Stimulated activated CD8-positive, alpha-beta memory T cell treated with anti-CD3 and anti-CD28 coated beads, Interleukin-12 subunit alpha, Interleukin-12 subunit beta, amount 100 ng/mL, for 24 hours (primary cell): Measurements from ENCODE around the gene ARHGAP26.

Experiments used
- DNase-seq: peaks from one replicate; pipeline ENCODE4 v3.0.0-alpha.2; 2020; ENCODE audit errors: extremely low read depth

ARHGAP26 gene

DNA sequence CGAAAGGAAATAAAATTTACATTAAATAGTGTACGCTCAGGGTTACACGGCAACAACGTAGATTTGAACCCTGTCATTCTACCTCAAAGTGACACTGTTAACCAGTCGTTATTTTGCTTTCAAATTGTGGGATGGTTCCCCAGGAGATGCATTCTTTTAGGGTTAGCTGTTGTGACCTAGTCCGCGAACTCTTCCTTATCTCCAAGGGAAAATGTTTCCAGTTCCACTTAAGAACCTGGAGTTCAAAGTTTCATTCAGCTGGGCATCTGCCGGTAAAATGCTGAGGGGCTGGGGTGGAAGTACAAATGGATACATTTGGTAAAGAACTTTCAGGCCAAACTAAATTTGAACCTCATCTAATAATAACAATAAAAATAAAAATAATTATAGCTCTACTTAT is 368.7 kb downstream of the ARHGAP26 start:
- DNase-seq = no peak

DNA sequence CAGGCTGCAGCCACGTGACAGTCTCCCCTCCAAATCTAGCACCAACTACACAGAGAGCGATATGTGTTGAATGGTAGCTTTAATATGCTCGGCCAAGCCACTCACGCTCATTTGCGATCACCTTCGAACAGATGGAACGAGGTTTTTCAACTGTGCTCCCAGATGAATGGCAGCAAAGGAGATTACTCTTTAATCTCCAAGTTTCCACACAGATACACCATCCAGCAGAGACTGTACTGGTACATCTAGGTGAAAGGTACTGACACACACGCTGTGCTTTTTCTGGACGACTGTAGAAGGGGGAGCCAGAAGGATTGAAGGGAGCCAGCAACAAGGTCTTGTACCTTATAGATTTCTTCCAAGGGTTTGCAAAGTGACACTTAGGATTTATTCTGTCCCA is 369.4 kb downstream of the ARHGAP26 start:
- DNase-seq = no peak

DNA sequence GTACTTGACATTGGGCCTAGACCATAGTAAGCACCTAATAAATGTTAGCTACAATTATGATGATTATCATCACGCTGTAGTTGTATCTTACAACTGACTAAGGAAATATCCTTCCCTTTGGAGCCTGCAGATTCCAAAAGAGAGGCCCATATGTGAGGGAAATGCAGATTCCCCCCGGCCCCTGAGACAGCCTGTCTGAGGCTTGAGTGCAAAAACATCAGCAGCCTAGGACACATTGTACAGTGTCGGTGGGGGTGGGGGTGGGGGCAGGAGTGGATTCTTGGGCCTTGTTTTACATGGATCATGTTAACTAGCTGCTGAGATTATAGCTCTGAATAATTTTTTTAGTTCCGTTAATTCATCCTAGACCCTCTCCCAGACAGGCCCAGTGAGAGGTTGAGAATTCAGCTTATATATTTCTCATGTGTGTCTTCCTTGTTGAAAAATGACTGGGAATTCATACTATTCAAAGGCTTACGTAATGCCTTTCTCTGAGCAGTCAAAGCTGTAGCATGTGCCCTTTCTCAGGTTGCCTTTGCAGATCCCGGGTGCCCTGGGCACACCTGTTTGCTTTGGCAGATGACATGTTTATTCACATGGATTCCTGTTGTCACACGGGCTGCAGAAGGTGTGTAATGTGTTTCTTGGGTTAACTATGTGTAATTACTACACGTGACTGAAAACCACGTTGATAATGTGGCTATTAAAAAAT is 370.5 kb downstream of the ARHGAP26 start:
- no peak for DNase-seq

DNA sequence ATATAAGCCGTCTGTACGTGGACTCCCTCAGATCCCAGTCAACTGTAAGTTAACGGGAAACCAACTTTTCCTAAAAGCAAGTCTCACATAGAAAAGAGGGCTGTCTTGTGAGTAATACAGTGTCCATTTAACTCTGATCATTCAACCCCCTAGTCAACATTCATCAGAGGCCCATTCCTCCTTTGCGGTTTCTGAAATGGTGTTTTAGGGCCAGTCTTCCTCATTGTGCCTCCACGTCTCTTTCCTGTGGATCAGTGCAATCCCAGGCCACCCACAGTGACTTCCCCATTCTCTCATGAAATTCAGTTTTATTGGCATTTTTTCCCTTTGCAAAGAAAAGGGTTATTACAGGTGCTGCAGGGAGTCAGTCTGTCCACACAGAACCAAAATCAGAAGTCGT is 371.5 kb downstream of the ARHGAP26 start:
- no peak for DNase-seq

DNA sequence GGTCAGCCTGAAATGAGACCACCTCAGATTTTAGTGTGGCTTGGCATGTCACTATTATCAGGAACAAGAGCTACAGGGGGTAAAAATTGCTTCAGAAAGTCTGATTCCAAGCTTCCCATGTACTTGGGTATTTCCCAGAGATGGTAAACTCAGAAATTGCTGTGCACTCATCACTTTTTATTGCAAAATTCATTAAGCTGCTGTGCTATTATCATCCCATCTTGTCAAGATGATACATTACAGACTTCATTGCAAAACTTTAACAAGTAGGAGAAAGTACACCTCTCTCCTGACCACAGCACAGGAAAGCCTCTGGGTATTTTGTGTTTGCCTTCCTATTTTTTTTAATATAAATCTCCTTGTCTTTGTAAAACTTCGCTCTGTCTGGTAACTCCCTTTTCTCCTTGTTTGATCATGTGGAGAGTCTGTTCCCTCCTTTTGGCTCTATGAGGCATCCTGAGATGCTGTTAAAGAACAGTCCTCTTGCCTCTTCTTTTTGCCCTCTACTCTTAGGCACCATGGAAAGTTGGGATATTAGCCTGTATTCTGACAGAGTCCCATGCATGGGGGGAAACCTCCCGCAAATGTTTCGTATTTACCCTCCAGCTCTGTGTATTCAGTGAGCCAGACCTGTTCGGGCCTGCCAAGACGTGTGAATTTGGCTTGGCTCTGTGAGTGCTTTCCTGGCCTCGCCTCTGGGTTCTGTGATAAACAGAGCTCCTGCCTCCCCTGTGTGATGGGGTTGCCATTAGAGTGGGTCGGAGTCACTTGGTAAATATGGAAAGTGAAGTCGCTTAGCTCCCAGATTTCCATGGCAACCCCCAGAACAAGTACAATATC is 372.6 kb downstream of the ARHGAP26 start:
- no peak for DNase-seq

DNA sequence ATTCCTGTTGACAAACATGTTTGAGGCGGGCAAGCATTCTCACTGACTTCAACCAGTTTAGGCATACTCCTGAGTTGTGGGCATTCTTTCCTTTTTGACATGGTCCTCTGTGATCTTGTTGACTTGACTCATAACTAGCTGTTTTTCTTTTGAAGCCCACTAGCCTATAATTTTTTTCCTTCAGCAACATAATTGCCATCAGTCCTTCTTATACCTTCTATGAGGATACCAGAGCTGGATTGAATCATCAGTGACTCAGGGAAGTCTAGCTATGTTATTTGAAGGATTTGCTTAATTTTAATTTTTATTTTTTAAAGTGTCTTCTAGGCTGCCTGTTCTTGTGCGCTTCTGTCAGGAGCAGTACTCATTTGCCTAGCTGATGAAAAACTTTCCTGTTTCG is 373.8 kb downstream of the ARHGAP26 start:
- DNase-seq = no peak

DNA sequence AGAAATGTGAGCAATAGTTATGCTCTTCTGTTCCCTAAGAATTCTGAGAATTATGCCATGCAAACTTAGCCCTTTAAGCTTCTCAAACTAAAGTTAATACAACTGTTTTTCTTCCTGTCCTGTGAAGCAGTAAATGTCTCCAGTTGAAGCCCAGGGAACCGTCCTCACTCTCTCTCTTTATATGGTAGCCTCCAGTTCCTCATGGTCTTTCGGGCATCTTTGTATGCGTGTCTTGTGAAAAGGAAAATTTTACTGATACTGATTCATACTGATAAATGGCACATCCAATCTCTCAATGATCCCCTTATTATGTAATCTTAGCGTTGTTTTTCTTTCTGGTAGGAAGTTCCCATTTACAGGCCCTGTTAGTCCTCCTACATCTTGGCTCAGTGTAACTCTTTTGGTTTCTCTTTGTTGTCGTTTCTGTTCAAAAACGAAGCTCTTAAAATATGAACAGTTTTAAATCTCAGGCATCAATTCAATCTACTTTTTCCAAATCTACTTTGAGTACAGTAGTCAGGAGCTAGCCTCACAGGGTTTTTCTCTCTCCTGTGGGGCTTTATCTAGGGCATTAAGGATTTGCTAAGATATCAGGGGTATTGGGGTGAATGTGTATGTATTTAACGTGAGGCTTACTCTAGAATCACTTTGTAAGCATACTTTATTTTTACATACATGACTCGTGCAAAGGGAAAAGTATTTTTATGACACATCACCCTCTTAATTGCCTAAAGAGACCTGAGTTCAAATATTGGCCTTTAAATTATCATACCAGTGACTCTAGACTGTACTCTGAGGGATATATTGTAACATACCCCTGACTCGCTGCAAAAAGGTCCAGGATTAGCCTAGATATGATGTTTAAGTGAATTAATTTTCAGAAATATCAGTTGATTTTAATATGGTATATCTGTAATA is 375.3 kb downstream of the ARHGAP26 start:
- DNase-seq = no peak

DNA sequence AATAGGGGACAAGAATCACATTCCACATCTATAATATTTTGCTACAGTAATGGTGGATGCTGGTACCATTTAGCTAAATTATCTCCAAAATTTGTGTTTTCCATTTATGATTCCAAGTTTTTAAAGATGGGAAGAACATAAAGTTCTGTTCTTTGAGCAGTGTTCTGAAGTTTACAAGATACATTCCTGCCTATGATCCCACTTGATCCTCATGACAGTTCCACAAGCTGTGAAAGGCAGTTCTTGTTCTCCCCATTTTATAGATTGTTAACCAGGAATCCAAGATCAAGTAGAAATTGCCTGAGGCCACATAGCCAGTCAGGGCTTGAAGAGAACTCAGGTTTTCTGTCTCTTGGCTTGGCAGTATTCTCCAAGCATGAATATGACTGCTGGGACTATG is 376.0 kb downstream of the ARHGAP26 start:
- no peak for DNase-seq

DNA sequence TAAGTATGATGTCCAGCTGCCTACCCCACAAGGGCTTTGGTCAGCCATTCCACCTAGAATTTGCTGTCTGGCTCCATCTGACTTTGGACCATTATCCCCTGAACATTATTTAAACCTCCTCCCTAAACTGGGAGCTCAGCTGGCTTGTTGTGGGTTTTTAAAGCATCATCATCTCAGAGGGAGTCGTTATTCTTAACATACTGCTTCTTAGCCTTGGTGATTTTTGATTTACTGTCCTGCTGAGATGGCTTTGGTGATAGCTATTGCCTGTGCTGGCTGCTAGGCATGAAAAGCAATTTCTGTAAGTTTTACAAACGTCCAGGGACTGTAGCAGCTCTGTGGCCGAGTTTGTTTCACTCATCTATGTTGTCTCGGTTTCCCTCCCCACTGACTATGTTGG is 377.2 kb downstream of the ARHGAP26 start:
- DNase-seq = no peak

DNA sequence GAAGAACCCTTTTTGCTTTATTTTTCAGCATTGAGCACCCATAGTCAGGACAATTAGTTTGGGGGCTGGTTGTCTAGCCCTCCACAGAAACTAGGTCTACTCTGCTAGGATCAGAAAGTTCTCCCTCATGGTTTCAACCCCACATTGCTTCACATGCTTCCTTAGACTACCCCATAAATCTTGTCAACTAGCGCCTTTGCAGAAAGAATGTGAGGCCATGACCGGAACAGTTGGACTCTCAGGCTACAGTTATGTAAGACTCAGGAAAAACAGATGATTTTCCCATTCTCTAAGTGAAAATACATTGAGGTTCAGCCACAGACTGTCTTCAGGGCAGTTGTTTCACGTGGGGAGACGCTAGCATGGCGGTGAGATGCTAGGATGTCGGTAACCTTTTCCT is 377.7 kb downstream of the ARHGAP26 start:
- no peak for DNase-seq

DNA sequence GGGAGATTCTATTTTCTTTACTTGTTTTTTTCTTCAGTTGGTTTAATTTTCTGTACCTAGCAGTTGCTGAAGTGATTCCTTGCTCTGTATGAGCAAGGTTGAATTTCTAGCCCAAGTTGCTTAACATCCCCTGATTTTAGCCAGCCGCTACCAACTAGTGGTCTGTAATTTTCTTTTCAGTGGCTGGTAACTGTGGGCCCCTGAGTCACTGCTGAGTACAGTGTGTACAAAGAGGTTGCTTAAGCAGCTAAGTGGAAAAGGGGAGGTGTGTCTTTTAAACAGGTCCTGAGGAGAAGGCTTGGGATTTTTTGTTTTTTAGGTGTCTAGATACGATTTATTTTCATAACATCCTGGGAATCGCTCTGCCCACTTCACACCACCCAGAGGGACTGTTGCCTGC is 378.6 kb downstream of the ARHGAP26 start:
- DNase-seq = no peak

DNA sequence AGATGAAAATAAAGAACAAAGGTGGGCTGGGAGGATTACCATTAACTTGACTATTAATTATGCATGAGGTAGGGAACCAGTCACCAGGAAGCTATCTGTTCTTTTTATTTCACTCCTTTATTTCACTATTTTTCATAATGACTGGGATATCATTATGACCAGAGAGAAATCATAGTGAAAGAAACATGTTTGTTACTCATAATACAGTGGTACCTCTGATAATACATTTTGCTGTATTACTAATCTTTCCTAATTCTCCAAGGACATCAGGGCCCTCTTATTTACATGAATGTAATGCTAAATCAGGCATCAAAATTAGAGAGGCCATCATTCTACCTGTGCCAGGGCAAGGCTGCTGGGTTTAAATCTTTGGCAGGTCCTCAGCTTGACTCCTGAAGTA is 379.6 kb downstream of the ARHGAP26 start:
- no peak for DNase-seq

DNA sequence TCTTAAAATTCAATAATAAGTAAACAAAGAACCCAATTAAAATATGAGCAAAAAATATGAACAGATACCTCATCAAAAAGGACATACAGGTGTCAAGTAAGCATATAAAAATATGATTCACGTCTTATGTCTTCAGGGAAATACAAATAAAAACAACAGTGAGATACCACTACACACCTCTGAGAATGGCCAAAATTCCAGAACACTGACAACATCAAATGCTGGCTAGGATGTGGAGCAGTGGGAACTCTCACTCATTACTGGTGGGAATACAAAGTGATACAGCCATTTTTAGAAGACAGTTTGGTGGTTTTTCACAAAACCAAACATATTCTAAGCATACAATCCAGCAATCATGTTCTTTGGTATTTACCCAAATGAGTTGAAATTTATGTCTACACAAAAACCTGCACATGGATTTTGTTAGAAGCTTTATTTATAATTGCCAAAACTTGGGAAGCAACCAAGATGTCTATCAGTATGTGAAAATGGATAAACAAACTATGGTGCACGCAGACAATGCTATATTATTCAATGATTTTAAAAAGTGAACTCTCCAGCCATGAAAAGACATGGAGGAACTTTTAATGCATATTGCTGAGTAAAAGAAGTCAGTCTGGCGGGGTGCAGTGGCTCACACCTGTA is 381.0 kb downstream of the ARHGAP26 start:
- no peak for DNase-seq

DNA sequence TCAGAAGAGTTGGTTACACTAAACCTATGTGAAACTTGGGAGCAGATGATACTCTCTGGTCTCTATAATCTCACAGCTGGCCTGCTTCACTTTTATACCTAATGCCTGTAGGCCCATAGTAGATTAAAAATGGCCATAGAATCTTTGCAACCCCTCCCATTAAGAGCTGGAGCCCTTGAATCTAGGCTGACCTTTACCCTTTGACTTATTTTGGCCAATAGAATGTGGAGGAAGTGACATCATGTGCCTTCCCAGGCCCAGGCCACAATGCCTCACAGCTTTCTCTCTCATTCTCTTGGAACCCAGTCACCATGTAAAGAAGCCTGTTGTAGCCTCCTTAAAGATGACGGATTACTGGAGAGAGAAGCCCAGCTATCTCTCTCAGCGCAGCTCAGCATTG is 382.3 kb downstream of the ARHGAP26 start:
- DNase-seq = no peak

DNA sequence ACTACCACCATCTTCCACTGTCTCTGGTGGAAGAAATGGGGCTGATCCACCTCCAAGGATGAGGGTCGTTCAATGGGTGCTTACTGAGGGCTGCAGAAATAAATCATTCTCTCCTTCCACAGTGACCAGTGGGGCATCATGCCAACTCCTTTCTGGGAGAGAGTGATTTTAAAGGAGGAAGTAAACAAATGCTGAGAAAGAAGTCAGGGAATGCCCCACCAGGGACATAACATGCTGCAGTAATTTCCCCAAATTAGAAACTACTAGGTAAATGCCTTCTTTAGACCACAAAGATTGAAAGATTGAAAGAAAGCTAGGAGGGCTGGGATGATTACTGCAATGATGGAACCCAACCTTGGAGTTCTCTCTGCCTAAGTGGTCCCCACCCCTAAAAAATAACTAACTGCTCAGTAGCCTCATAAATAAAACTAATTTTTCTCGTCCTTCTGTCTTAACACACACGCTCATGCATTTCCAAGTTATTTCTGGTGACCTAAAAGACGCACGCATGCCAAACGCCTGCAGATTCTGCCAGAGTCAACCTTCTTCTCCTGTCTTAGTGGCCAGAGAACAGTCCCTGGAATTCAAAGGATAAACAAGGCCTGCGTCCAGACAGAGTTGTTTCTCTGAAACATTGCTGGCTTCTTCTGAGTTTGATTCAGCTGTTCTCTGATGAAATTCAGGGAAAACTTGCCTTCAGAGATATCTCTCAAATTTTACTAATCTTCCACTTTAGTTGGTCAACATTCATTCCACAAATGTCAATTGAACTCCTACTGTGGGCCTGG is 383.3 kb downstream of the ARHGAP26 start:
- no peak for DNase-seq

DNA sequence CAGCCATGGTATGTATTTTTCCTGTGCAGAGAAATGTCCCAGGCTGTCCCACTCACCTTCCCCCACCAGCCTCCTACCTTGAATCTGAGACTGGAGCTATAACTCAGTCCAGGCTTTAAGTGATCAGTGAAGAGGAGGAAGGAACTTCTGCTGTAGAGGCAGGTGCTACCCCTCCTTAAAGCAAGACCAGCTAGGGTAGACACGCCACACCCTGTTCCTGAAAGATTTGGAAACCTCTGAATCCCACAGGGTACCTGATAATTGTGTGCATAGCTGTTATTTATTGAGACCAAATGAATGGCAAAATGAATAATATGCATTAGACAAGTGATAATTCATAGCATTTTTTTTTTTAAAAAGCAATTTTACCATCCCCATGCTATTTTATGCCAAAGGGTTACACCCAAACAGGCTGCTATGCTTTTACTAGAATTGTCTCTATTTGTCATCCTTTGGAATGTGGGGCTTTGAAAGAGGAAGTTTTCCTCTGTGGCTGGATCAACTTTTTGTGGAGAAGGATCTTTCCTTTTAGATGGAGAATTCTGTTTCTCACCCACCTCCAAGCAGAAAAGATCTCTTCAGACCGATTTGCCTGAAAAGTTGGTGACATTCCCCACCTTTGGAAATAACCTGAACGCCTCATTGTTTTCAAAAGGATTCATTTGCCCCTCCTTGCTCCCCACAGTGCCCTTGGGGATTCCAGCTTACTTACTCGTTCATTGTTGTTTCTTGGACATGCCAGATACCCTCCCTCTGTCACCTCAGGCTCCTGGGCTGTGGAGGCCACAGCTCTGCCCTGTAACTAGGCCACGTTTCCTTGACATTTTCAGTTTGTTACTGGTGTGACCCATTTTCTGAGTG is 384.6 kb downstream of the ARHGAP26 start:
- DNase-seq = no peak

DNA sequence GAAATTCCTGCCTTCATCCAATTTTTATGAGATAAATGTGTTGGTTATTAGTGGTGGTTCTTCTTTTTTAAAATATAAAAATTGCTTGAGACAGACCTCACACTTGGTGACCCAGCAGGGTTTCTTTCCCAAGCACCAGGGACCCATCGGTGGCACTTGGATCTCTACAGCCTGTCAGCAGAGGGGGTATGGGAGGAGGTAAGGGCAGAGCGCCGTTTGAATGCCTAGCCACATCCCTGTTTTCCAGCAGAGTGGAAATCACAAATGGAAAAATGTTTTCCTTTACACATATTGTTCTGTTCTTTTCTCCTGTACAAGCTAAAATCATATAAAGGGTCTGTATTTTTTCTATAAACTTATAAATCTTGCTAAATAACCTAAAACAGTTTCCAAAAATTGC is 385.3 kb downstream of the ARHGAP26 start:
- DNase-seq = no peak

DNA sequence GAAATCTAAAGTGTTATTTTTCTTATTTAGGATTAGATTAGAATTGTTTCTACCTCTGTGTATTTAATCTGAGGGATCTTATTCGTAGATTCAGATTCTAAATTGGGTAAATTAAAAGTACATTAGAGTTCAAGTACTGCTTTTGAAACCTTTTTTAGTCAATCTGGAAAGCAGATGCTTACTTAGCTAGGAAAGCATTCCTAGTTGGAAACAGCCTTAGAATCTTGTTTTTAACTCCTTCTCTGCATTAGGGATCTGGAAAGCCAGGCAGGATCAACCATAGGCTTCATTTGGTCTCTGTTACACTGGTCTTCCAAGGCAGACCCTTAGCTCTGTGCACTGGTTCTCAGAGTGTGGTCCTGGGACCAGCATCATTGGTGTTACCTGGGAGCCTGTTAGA is 385.9 kb downstream of the ARHGAP26 start:
- no peak for DNase-seq

DNA sequence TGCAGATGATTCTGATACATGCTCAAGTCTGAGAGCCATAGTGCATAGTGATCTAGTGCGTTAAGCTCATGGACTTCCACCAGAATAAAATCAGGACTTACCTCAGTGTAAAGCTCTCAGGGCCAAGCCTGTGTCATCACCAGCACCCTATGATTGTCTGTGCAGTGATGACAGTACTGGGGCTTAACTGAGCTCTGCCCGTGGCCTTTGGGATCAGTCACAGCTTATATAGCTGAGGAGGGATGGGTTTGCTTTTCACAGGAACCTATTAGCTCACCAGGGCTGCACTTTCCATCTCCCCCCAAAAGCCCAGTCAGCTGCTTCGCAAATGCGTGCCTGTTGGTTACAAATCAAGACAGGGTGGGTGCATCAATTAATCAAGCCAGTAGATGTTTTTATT is 386.4 kb downstream of the ARHGAP26 start:
- DNase-seq = no peak

DNA sequence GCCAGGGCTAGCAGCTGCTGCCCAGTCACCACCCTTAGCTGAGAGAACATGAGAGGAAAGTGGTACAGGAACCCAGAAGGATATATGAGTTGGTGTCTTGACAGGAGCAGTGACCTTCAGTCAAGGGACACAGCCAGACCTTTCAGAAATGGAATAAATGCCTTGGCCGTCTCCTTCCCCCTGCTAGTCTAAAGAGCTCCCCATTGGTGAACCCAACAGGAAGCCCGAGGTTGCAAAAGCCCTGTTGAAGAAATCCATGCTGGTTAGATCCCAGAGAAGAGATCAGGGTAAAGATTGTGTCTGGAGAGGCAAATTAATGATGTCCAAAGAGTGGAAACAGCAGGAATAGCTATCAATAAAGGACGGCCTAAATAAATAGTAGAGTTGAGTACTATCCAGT is 388.9 kb downstream of the ARHGAP26 start:
- DNase-seq = no peak
